ENCODE results near the gene NRIP1.

The NRIP1 gene

GRCh38 chr21:15029077-15029476 is 35.7 kb downstream of the NRIP1 start:
- H3K4me3 ChIP-seq (ENCODE audit: low read depth, low read length) = no peak overlapping the region
- no peak for TF ChIP-seq CTCF (IDR thresholded peaks at IDR 0.05; ENCODE audit: low read depth, low read length, missing control alignments)
- no peak for DNase-seq (ENCODE audit: low read depth)

GRCh38 chr21:15028186-15028585 is 36.6 kb downstream of the NRIP1 start:
- no peak overlapping the region for H3K4me3 ChIP-seq (ENCODE audit: low read depth, low read length)
- DNase-seq (ENCODE audit: low read depth) = no peak
- no peak for TF ChIP-seq CTCF (IDR thresholded peaks at IDR 0.05; ENCODE audit: low read depth, low read length, missing control alignments)

GRCh38 chr21:15027056-15027455 is 37.7 kb downstream of the NRIP1 start:
- DNase-seq (ENCODE audit: low read depth) = no peak
- TF ChIP-seq CTCF (IDR thresholded peaks at IDR 0.05; ENCODE audit: low read depth, low read length, missing control alignments) = no peak
- H3K4me3 ChIP-seq (ENCODE audit: low read depth, low read length) = no peak overlapping the region

GRCh38 chr21:15026370-15026769 is 38.4 kb downstream of the NRIP1 start:
- TF ChIP-seq CTCF (IDR thresholded peaks at IDR 0.05; ENCODE audit: low read depth, low read length, missing control alignments) = no peak
- H3K4me3 ChIP-seq (ENCODE audit: low read depth, low read length) = no peak overlapping the region
- DNase-seq (ENCODE audit: low read depth) = no peak

GRCh38 chr21:15023776-15024175 is 41.0 kb downstream of the NRIP1 start:
- TF ChIP-seq CTCF (IDR thresholded peaks at IDR 0.05; ENCODE audit: low read depth, low read length, missing control alignments) = no peak
- no peak for DNase-seq (ENCODE audit: low read depth)
- no peak overlapping the region for H3K4me3 ChIP-seq (ENCODE audit: low read depth, low read length)

GRCh38 chr21:15022608-15023261 is 42.1 kb downstream of the NRIP1 start:
- no peak for DNase-seq (ENCODE audit: low read depth)
- H3K4me3 ChIP-seq (ENCODE audit: low read depth, low read length) = no peak overlapping the region
- no peak for TF ChIP-seq CTCF (IDR thresholded peaks at IDR 0.05; ENCODE audit: low read depth, low read length, missing control alignments)

GRCh38 chr21:15020797-15021196 is 44.0 kb downstream of the NRIP1 start:
- TF ChIP-seq CTCF (IDR thresholded peaks at IDR 0.05; ENCODE audit: low read depth, low read length, missing control alignments) = no peak
- H3K4me3 ChIP-seq (ENCODE audit: low read depth, low read length) = no peak overlapping the region
- DNase-seq (ENCODE audit: low read depth) = no peak
